Left lung (tissue), 10 donors: ENCODE results near the gene STAB1. TPM values are rescaled to one million over a fixed set of nuclear protein-coding genes. Genes with fewer than 3 reads are reported as not detected.
A peak's percentile ranks its signal among the peaks of the same experiment; 100 is the strongest.

Experiments
- ATAC-seq: fragments of 200-7000 bp; cut with Tn5 transposase; one replicate; pipeline ENCODE4 v1.9.1; 2020; ENCODE audit warnings: moderate library complexity
- DNase-seq, 4 donors: peaks; one replicate each; pipeline ENCODE4 v3.0.0-alpha.2; 2013 to 2020
- H3K27ac ChIP-seq, 2 donors: fragments of 200-600 bp; sonication (generic) in 1 of 2; one replicate each; pipeline versions ENCODE4 v1.5.0 to v1.8.0; 2020 to 2021
- H3K27me3 ChIP-seq, 2 donors: fragments of 200-600 bp; sonication (generic) in 1 of 2; one replicate each; pipeline versions ENCODE4 v1.5.0 to v1.8.0; 2020 to 2021
- H3K36me3 ChIP-seq, 2 donors: fragments of 200-600 bp; sonication (generic) in 1 of 2; one replicate each; pipeline versions ENCODE4 v1.5.0 to v1.8.0; 2020 to 2021
- H3K4me1 ChIP-seq, 2 donors: fragments of 200-600 bp; one replicate each; pipeline ENCODE4 v1.8.0; 2021
- H3K4me3 ChIP-seq, 2 donors: fragments of 200-600 bp; sonication (generic) in 1 of 2; one replicate each; pipeline versions ENCODE4 v1.5.0 to v1.8.0; 2020 to 2021; ENCODE audit warnings: mild to moderate bottlenecking in 1 of 2
- H3K9me3 ChIP-seq, 2 donors: fragments of 200-600 bp; sonication (generic) in 1 of 2; one replicate each; pipeline versions ENCODE4 v1.5.0 to v1.8.0; 2020 to 2021
- intact Hi-C, 2 donors: fragments of 100-400 bp; cut with DNase I; formaldehyde crosslinking; loops; one replicate each; pipeline versions ENCODE4 v1.11.2 to v1.14.2; 2022
- polyA plus RNA-seq, 6 donors: library from polyadenylated mRNA; unstranded; fragments of 120-200 nt; gene quantifications; one replicate each; pipeline ENCODE4 v1.2.1, GENCODE V29; 2013; ENCODE audit not compliant: insufficient read length in 6 of 6
- total RNA-seq, 2 donors: library from RNA; stranded (reverse); fragmentation: NEBNext Ultra II Directional; extraction: Animal tissue kit (Norgen Biotek cat#: 25700); gene quantifications; one replicate each; pipeline ENCODE4 v1.2.1, GENCODE V29; 2021
- TF ChIP-seq, protein P1 (sequence below), 2 donors: fragments of 200-600 bp; sonication (generic) in 1 of 2; IDR thresholded peaks; one replicate each; pipeline versions ENCODE4 v1.5.0 to v1.8.0; 2021; ENCODE audit warnings: antibody characterized with exemption in 2 of 2
- donor health status: DM: no; HTN: yes; CAD: no.
- donor health status: DM: no; HTN: no; CAD: no.

The STAB1 gene
- total and polyA plus RNA-seq, 8 donors: 46.5 to 334 (median 51.4) TPM

DNA sequence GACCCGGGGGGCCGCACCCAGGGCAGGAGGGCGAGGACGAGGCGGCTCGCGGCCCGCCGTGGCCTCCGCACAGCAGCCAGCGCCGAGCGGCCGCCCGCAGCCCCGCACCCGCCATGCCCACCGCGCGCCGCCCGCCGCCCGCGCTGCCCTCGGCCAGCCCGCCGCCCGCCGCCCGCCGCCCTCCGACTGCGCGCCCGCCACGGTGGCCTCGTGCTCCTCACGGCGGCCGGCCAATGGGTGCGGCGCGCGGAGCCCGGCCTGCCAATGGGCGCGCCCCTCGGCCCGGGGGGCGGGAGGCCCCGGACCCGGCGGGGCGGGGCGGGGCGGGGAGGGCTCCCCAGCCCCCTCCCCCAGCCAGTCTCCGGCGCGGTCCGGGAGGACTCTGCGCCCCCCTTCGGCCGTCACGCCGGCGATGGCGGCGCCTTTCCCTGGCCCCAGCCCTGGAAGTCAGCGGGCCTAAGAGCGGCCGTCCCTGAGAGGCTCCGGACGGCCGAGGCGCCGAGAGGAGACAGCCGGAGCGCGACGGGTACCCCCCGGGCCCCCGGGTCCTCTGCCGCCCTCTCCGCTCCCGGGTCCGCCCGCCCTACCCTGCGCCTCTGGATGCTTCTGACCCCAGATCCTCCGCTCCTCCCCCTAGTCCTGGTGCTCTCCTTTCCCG, 38.6 kb downstream of the STAB1 start, which contains the start of gene NT5DC2:
Gene NT5DC2, minus strand, starts transcription at position 235 of the 658 bp plus-strand sequence. Its CDS starts 120 bp downstream, at position 115.
- intact Hi-C loops: loop anchor here in 1 of 2 donors (10.0 kb wide), 1 partner anchor 69 kb away; no protein-coding TSS in a partner anchor
- H3K36me3 ChIP-seq: peaks cover 0 to 1% of the 10 kb centered on the region in 2 donors
- peak within 1 kb of the TSS; percentile 46 to 71 for H3K27ac ChIP-seq
- H3K4me3 ChIP-seq: peak within 1 kb of the TSS; percentile 62 to 69
- H3K4me1 ChIP-seq: peaks cover 26 to 78% of the 10 kb centered on the region in 2 donors
- ATAC-seq: peak; percentile 49
- peaks cover 0 to 31% of the 10 kb centered on the region in 2 donors for H3K27me3 ChIP-seq
- TF ChIP-seq, protein P1, sequence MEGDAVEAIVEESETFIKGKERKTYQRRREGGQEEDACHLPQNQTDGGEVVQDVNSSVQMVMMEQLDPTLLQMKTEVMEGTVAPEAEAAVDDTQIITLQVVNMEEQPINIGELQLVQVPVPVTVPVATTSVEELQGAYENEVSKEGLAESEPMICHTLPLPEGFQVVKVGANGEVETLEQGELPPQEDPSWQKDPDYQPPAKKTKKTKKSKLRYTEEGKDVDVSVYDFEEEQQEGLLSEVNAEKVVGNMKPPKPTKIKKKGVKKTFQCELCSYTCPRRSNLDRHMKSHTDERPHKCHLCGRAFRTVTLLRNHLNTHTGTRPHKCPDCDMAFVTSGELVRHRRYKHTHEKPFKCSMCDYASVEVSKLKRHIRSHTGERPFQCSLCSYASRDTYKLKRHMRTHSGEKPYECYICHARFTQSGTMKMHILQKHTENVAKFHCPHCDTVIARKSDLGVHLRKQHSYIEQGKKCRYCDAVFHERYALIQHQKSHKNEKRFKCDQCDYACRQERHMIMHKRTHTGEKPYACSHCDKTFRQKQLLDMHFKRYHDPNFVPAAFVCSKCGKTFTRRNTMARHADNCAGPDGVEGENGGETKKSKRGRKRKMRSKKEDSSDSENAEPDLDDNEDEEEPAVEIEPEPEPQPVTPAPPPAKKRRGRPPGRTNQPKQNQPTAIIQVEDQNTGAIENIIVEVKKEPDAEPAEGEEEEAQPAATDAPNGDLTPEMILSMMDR (IDR thresholded peaks at IDR 0.05): no peak
- no peaks in the 10 kb centered on the region for H3K9me3 ChIP-seq
- DNase-seq: peak; percentile 68 to 87 (median 77)

GRCh38 chr3:52534281-52535183, 39.4 kb downstream of the STAB1 start:
- peaks cover 29 to 84% of the 10 kb centered on the region in 2 donors for H3K4me1 ChIP-seq
- intact Hi-C loops: loop anchor here in 1 of 2 donors (10.0 kb wide), 1 partner anchor 70 kb away; no protein-coding TSS in a partner anchor
- peaks cover 0 to 31% of the 10 kb centered on the region in 2 donors for H3K27me3 ChIP-seq
- DNase-seq (peak in 3 of 4 donors; percentile 19 to 83 (median 44)), ATAC-seq (no peak)
- H3K36me3 ChIP-seq: no peaks in the 10 kb centered on the region
- TF ChIP-seq, protein P1 (IDR thresholded peaks at IDR 0.05): no peak
- no peaks in the 10 kb centered on the region for H3K9me3 ChIP-seq
- peak overlapping the region; percentile 46 to 71 for H3K27ac ChIP-seq
- H3K4me3 ChIP-seq: peak overlapping the region; percentile 54 to 56

GRCh38 chr3:52535411-52536111, 40.4 kb downstream of the STAB1 start:
- Histone ChIP-seq H3K27me3 (peaks cover 0 to 31% of the 10 kb centered on the region in 2 donors), H3K4me3 (peak overlapping the region in 1 of 2 donors; percentile 80), H3K9me3 (no peaks in the 10 kb centered on the region), H3K36me3 (peaks cover 0 to 3% of the 10 kb centered on the region in 2 donors), H3K27ac (peak overlapping the region; percentile 15 to 89), H3K4me1 (peaks cover 21 to 88% of the 10 kb centered on the region in 2 donors)
- DNase-seq (peak in 1 of 4 donors; percentile 51), ATAC-seq (no peak)
- intact Hi-C loops: loop anchor here in 1 of 2 donors (10.0 kb wide), 1 partner anchor 71 kb away; no protein-coding TSS in a partner anchor
- TF ChIP-seq, protein P1 (IDR thresholded peaks at IDR 0.05): no peak

DNA sequence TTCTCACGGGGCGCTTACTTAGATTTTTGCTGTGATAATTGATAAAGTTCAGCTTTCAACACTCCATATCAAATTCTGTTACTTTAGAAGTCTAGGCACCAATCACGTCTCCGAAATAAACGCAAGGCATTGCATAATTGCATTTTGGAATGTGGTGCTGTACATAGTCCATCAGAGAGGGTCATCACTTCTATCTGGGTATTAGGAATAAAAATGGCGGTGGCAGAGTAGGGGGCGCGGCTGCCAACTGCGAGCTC, 40.9 kb downstream of the STAB1 start:
- intact Hi-C loops: loop anchor here in 1 of 2 donors (10.0 kb wide), 1 partner anchor 71 kb away; no protein-coding TSS in a partner anchor
- H3K9me3 ChIP-seq: no peaks in the 10 kb centered on the region
- no peak for DNase-seq
- ATAC-seq: no peak
- H3K27ac ChIP-seq: peak overlapping the region; percentile 15 to 89
- H3K36me3 ChIP-seq: peaks cover 0 to 8% of the 10 kb centered on the region in 2 donors
- peak overlapping the region in 1 of 2 donors; percentile 80 for H3K4me3 ChIP-seq
- TF ChIP-seq, protein P1 (IDR thresholded peaks at IDR 0.05): no peak
- H3K27me3 ChIP-seq: peaks cover 0 to 31% of the 10 kb centered on the region in 2 donors
- H3K4me1 ChIP-seq: peaks cover 21 to 86% of the 10 kb centered on the region in 2 donors
